Lower leg skin (tissue), 3 donors: Measurements from ENCODE around the gene SYTL1.

ENCODE experiments used
- CTCF ChIP-seq, 3 donors: fragments of 450-650 bp; IDR thresholded peaks; one replicate each; pipeline ENCODE4 v1.5.1; 2016; ENCODE audit warnings: antibody characterized with exemption in 3 of 3, mild to moderate bottlenecking in 3 of 3, moderate library complexity in 2 of 3
- POLR2A ChIP-seq, 2 donors: fragments of 450-650 bp; IDR thresholded peaks; one replicate each; pipeline ENCODE4 v1.6.1; 2016 to 2017; ENCODE audit warnings: antibody characterized with exemption in 2 of 2, mild to moderate bottlenecking in 1 of 2, moderate library complexity in 1 of 2

GRCh38 chr1:27395441-27396195 is 53.8 kb downstream of the SYTL1 start:
- TF ChIP-seq POLR2A (IDR thresholded peaks at IDR 0.05), result no peak
- peak in 1 of 3 donors; percentile 89 for TF ChIP-seq CTCF (IDR thresholded peaks at IDR 0.05)
